CD4-positive, alpha-beta T cell treated with Interleukin-12 subunit alpha and Interleukin-12 subunit beta, for 1 hour (primary cell): ENCODE data around the gene FERMT1.
"Not testable (repeated sequence)": the region's sequence is repeated elsewhere in the genome, so short reads cannot be mapped to it uniquely, and the experiment has no call there.

Experiments used
- DNase-seq: peaks from one replicate; pipeline ENCODE4 v3.0.0-alpha.2; 2020

The FERMT1 gene

DNA sequence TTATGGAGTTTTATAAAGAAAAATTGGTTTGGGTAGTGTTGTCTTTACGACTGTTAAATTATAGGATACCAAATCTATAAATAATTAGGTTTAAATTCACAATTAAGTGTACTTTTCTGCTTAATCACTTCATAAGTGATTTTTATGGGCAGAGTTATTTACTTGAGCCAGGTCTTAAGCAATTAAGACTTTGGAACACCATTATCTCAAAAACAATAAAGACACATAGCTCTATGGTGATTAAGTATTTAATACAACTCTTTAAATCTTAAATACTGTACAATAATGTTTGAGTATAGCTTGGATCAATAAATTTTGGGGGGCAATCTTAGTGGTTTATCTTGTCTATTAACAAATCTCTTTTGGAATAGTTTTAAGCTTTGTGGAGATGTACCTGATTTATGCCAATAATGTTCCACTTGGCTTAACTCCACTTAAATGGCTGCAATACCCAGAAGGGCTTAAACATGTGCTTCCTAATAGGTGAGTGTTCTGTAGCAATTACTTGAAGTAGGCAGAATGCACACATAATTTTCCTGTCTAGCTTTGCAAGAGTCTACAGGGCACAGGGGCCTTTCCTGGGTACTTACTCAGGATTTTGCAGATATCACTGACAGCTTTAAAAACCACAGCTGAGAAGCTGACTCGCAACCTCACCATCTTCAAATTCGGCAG is 7.5 kb downstream of the FERMT1 start:
- no peak for DNase-seq

- DNase-seq: no peak
These were observed 8.1 kb downstream of the FERMT1 start for GRCh38 chr20:6114696-6115095.

DNA sequence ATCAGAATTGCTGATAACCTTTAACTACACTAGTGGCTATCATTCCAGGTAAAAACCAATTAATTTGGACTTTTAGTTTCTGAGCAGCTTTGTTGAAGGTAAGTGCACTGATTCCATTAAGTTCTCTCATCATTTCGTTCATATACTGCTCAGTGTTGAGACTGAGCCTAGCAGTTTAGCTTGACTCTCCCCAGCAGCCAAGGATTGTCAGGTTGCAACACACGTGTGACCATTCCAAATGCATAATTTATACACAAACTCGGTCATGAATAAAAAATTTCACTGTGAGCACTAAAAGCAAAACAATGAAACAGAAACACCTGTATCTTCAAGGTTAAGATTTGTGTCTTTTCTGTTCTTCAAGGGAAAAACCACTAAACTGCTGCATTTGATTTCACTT is 8.9 kb downstream of the FERMT1 start:
- no peak for DNase-seq

GRCh38 chr20:6112965-6113364 is 9.9 kb downstream of the FERMT1 start:
- not testable (repeated sequence) for DNase-seq

DNA sequence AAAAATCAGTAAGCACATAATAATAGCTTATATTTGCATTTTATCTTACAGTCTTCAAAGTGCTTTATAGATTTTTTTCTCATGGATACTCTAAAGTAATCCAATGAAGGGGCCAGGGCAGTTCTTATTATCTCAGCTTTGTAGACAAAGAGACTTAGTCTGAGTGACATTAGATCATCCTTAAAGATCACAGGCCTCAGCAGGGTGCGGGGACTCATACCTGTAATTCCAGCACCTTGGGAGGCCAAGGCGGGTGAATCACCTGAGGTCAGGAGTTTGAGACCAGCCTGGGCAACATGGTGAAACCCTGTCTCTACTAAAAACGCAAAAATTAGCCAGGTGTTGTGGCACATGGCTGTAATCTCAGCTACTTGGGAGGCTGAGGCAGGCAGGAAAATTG is 14.5 kb downstream of the FERMT1 start:
- no peak for DNase-seq

- DNase-seq: no peak
These were observed 18.2 kb downstream of the FERMT1 start for GRCh38 chr20:6104493-6105188.

GRCh38 chr20:6103301-6103700 is 19.5 kb downstream of the FERMT1 start:
- no peak for DNase-seq

- no peak for DNase-seq
These were observed 21.5 kb downstream of the FERMT1 start for GRCh38 chr20:6101346-6101745.

GRCh38 chr20:6100246-6100645 is 22.6 kb downstream of the FERMT1 start:
- DNase-seq: no peak

DNA sequence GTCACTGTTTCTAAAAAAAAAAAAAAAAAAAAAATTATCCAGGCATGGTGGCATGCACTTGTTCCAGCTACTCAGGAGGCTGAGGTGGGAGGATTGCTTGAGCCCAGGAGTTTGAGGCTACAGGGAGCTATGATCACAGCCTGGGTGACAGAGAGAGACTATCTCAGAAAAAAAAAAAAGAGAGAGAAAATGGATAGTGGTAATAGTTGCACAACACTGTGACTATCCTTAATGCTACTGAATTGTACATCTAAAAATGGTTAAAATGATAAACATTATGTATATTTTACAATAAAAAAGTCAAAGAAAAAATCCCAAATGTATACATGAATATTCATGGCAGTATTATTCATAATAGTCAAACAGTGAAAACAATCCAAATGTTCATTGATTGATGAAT is 23.0 kb downstream of the FERMT1 start:
- DNase-seq: no peak

- DNase-seq: no peak
These were observed 27.4 kb downstream of the FERMT1 start for GRCh38 chr20:6095409-6095808.

- DNase-seq: no peak
These were observed 28.3 kb downstream of the FERMT1 start for GRCh38 chr20:6094565-6094964.

DNA sequence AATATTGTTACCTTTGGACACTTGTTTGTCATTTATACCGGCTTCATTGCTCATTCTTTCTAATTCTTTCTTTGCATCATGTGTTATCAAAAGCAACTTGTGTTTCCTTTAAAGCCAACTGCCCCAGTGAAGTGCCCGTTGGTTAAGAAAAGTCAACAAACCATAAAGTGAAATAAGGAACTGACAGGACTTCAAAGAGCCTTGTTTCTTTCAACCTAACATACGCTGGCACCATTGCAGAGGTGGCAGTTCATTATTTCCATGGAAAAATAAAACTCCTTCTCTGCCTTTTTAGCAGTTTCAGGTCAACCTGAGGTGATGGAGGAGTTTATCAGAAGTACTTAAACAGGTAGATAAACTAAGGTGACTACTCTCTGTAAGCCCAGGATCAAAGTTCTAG is 28.8 kb downstream of the FERMT1 start:
- DNase-seq: no peak

GRCh38 chr20:6091661-6092060 is 31.2 kb downstream of the FERMT1 start:
- no peak for DNase-seq

DNA sequence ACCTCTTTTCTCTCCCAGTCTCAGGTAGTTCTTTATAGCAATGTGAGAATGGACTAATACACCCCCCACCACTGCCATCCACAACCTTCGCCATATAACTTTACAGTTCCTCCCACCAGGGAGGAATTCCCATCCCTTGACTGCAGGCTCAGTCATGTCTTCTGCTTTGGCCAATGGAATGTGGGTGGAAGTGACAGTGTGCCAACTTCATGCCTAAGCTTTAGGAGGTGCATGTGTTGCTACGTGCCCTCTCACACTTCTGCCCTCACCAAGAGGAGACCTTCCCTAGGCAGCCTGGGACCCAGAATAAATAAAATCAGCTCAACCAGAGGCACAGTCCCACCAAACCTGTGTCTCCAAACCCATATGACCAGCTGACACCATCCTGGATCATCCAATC is 36.0 kb downstream of the FERMT1 start:
- DNase-seq: no peak

- no peak for DNase-seq
These were observed 38.9 kb downstream of the FERMT1 start for GRCh38 chr20:6083926-6084325.

DNA sequence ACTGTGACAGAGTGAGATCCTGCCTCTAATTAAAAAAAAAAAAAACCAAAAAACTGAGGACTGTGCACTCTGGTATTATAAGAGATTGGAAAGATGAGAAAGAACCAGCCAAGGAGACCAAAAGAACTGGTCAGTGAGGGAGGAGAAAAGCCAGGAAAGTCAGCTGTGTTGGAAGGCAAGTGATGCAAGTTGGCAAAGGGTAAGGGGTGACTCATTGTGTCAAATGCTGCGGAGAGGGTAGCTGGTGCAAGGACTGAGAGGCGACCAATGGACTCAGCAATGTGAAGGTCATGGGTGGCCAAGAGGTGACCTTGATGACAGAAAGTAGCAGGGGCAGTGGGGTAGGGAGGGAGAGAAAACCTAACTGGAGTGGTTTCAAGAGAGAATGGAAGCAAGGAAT is 41.6 kb downstream of the FERMT1 start:
- no peak for DNase-seq

DNA sequence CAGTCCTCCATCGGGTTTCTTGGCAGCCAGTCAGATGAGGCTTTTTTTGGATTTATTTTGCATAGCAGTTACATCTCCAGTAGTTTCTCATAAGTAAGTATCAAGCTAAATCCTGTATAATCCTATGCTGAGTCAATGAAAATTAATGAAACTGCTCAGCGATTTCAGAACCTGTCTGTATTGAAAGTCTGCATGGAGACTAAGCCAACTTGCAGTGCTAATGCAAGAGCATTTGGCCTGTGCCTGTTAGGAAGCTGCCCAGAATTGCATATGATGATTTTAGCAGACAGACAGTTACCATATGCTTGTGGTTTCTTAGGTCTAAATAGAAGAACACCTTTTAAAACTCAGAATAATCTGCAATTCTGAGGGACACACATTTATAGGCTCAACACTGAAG is 43.8 kb downstream of the FERMT1 start:
- no peak for DNase-seq

- DNase-seq: no peak
These were observed 47.2 kb downstream of the FERMT1 start for GRCh38 chr20:6075428-6076219.

DNA sequence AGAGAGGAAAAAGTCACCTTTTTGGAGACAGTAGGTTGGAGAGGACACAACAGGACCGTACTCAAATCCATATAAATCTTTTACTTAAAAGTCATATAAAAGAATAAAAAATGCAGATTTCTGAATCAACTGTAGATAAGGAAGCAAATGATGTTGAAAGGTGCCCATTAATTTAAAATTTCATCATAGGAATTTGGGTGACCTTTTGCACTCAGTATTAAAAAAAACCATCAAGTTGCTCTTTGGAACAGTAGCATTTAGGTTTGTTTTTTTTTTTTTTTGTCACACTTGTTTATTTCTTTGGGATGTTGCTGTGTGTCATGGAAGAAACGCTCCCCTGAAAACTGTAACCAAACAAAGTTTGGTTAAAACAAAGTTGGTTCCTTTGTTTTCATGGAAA is 48.0 kb downstream of the FERMT1 start:
- DNase-seq: no peak

GRCh38 chr20:6074145-6074561 is 48.7 kb downstream of the FERMT1 start:
- peak; percentile 16 for DNase-seq

DNA sequence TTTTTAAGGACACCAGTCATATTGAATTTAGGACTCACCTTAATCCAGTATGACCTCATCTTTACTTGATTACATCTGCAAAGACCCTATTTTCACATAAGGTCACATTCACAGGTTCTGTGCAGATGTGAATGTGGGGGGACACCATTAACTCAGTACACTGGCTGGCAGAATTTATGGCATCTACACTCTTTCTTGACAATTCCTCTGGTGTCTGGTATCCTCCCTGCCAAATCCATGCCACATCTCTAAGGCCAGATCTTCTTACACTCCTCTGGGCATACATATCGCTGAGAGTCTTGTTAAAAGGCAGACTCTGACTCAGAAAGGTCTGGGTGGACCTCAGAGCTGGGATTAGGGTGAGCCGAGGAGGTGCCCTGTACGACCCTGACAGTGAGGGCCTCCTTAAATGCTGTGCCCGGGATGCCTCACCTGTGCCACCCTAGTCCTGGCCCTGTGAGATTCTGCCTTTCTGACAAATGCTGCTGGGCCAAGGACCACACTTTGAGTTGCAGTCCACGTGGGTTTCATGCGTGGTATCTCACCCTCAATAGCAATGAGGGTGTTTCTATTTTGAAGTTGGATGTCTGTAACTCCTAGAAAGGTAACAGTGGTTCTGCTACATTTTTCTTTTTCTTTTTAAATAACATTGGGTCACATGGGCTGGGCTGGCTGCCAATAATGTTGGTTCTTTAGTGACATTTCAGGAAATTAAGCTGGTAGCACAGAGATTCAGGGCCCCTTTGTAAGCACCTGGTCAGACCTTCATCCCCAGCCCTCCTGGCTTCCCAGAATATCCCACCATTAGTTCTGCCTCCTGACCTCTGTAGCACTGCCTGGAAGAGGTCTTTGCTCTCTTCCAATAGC is 51.8 kb downstream of the FERMT1 start:
- no peak for DNase-seq

GRCh38 chr20:6069669-6070068 is 53.2 kb downstream of the FERMT1 start:
- no peak for DNase-seq
